ENCODE measurements around the gene PIP4K2A.
"Not testable (repeated sequence)": the region's sequence is repeated elsewhere in the genome, so short reads cannot be mapped to it uniquely, and the experiment has no call there.

PIP4K2A gene

GRCh38 chr10:22719406-22720042 is 5.1 kb upstream of the PIP4K2A start:
- peak; percentile 59 for DNase-seq (ENCODE audit: low spot score)

- DNase-seq (ENCODE audit: low spot score) = not testable (repeated sequence)
Measured at GRCh38 chr10:22718659-22719058, 4.3 kb upstream of the PIP4K2A start.

- DNase-seq (ENCODE audit: low spot score) = no peak
Measured at GRCh38 chr10:22717728-22718127, 3.4 kb upstream of the PIP4K2A start.

GRCh38 chr10:22716943-22717342 is 2.6 kb upstream of the PIP4K2A start:
- no peak for DNase-seq (ENCODE audit: low spot score)

GRCh38 chr10:22715290-22715625 is 880 bp upstream of the PIP4K2A start:
- no peak for DNase-seq (ENCODE audit: low spot score)

- DNase-seq (ENCODE audit: low spot score) = peak; percentile 41
Measured at GRCh38 chr10:22713853-22714478, 412 bp downstream of the PIP4K2A start.

GRCh38 chr10:22712956-22713852 is 1.2 kb downstream of the PIP4K2A start:
- peak; percentile 33 for DNase-seq (ENCODE audit: low spot score)

GRCh38 chr10:22712211-22712955 is 2.0 kb downstream of the PIP4K2A start:
- peak; percentile 38 for DNase-seq (ENCODE audit: low spot score)

GRCh38 chr10:22711373-22711772 is 3.0 kb downstream of the PIP4K2A start:
- DNase-seq (ENCODE audit: low spot score) = no peak

- DNase-seq (ENCODE audit: low spot score) = peak; percentile 32
Measured at GRCh38 chr10:22710139-22710745, 4.1 kb downstream of the PIP4K2A start.

- DNase-seq (ENCODE audit: low spot score) = no peak
Measured at GRCh38 chr10:22708772-22709171, 5.6 kb downstream of the PIP4K2A start.

GRCh38 chr10:22705527-22705926 is 8.9 kb downstream of the PIP4K2A start:
- no peak for DNase-seq (ENCODE audit: low spot score)

- no peak for DNase-seq (ENCODE audit: low spot score)
Measured at GRCh38 chr10:22704942-22705341, 9.4 kb downstream of the PIP4K2A start.

GRCh38 chr10:22704471-22704911 is 9.9 kb downstream of the PIP4K2A start:
- DNase-seq (ENCODE audit: low spot score) = no peak

- DNase-seq (ENCODE audit: low spot score) = no peak
Measured at GRCh38 chr10:22702348-22702747, 12.0 kb downstream of the PIP4K2A start.

GRCh38 chr10:22701132-22701826 is 13.1 kb downstream of the PIP4K2A start:
- DNase-seq (ENCODE audit: low spot score) = no peak

- DNase-seq (ENCODE audit: low spot score) = no peak
Measured at GRCh38 chr10:22700489-22700888, 13.9 kb downstream of the PIP4K2A start.

- no peak for DNase-seq (ENCODE audit: low spot score)
Measured at GRCh38 chr10:22699976-22700375, 14.4 kb downstream of the PIP4K2A start.

GRCh38 chr10:22698941-22699440 is 15.4 kb downstream of the PIP4K2A start:
- DNase-seq (ENCODE audit: low spot score) = no peak

GRCh38 chr10:22697800-22698199 is 16.6 kb downstream of the PIP4K2A start:
- peak; percentile 37 for DNase-seq (ENCODE audit: low spot score)

GRCh38 chr10:22697101-22697500 is 17.3 kb downstream of the PIP4K2A start:
- DNase-seq (ENCODE audit: low spot score) = no peak

All from kidney tubule cell (primary cell).